K562 (cell line): Measurements from ENCODE around the gene MAP3K20. TPM values are rescaled to one million over a fixed set of nuclear protein-coding genes. Genes with fewer than 3 reads are reported as not detected.
A peak's percentile ranks its signal among the peaks of the same experiment; 100 is the strongest.

Source experiments
- ATAC-seq: fragments of 200-7000 bp; cut with Tn5 transposase; 3 replicates; pipeline ENCODE4 v1.9.1; 2020; ENCODE audit warnings: moderate library complexity
- BruUV-seq: library from RNA; stranded (reverse); fragments of 400-500 nt; replicated peaks from 2 replicates; lab custom pipeline; 2021; lab: Mats Ljungman, UMichigan
- CTCF ChIA-PET: fragments of 300-600 bp; formaldehyde crosslinking; extraction: SDS; loops from one replicate; lab custom pipeline; 2021; ENCODE audit warnings: low intra/inter-chr PET ratio; lab: Yijun Ruan, JAX
- POLR2A ChIA-PET: fragments of 300-600, 350-650 bp; sonication (Branson Sonifier 250); formaldehyde crosslinking; extraction: SDS; loops from one replicate; lab custom pipeline; 2021; ENCODE audit warnings: antibody characterized with exemption, inconsistent platforms; lab: Yijun Ruan, JAX
- DNase-seq, 4 experiments: peaks; one replicate each; pipeline versions ENCODE4 v3.0.0 to v3.0.0-alpha.2; 2011 to 2018; ENCODE audit warnings: low spot score in 3 of 4, mixed read lengths in 3 of 4; ENCODE audit errors: extremely low read depth in 1 of 4
- FAIRE-seq: peaks from 2 replicates; lab custom pipeline; 2011; peaks lifted over from hg19 to GRCh38; lab: Jason Lieb, UNC
- H2AFZ ChIP-seq: 2 replicates; pipeline ENCODE4 v1.6.0; 2011; ENCODE audit warnings: low read depth, low read length, control low read depth, inconsistent platforms
- H3K27ac ChIP-seq: fragments of 200-600 bp; 3 replicates; pipeline ENCODE4 v1.8.0; 2011; ENCODE audit warnings: low read depth, mild to moderate bottlenecking, control low read depth, inconsistent platforms, low read length, moderate library complexity, mixed read lengths; ENCODE audit errors: extremely low read depth
- H3K27me3 ChIP-seq, 2 experiments: fragments of 300-600 bp in 1 of 2; 2 replicates in 1 of 2; 3 replicates in 1 of 2; pipeline versions ENCODE4 v1.6.0 to v1.8.0; 2011; ENCODE audit warnings: inconsistent platforms in 2 of 2, low read length in 2 of 2, mild to moderate bottlenecking in 1 of 2, mixed read lengths in 1 of 2, moderate library complexity in 1 of 2; ENCODE audit not compliant: control insufficient read depth in 2 of 2, insufficient read depth in 2 of 2
- H3K36me3 ChIP-seq: fragments of 300-600 bp; 3 replicates; pipeline ENCODE4 v1.8.0; 2011; ENCODE audit warnings: mild to moderate bottlenecking, low read length, inconsistent platforms; ENCODE audit not compliant: control insufficient read depth, insufficient read depth
- H3K4me1 ChIP-seq, 2 experiments: fragments of 200-600 bp in 1 of 2; replicated peaks in 1 of 2; 2 replicates in 1 of 2; 3 replicates in 1 of 2; pipeline versions ENCODE4 v1.5.1 to v1.8.0; 2011; ENCODE audit warnings: inconsistent platforms in 2 of 2, low read length in 2 of 2, mild to moderate bottlenecking in 1 of 2, mixed read lengths in 1 of 2, moderate library complexity in 1 of 2; ENCODE audit not compliant: control insufficient read depth in 2 of 2, insufficient read depth in 2 of 2
- H3K4me2 ChIP-seq: 2 replicates; pipeline ENCODE4 v1.6.1; 2011; ENCODE audit warnings: low read length, control low read depth, inconsistent platforms, mixed read lengths; ENCODE audit not compliant: insufficient read depth
- H3K4me3 ChIP-seq: fragments of 200-600 bp; sonication (generic), shearing (Covaris generic); 2 replicates; pipeline ENCODE4 v1.5.1; 2016; ENCODE audit warnings: control low read depth, inconsistent platforms
- H3K79me2 ChIP-seq: fragments of 200-600 bp; 3 replicates; pipeline ENCODE4 v1.8.0; 2011; ENCODE audit warnings: low read length, inconsistent platforms; ENCODE audit not compliant: control insufficient read depth, insufficient read depth
- H3K9ac ChIP-seq, 2 experiments: 2 replicates each; pipeline versions ENCODE4 v1.6.0 to v1.6.1; 2011; ENCODE audit warnings: low read depth in 2 of 2, low read length in 2 of 2, control low read depth in 1 of 2, inconsistent platforms in 1 of 2, mild to moderate bottlenecking in 1 of 2, mixed read lengths in 1 of 2; ENCODE audit not compliant: insufficient read depth in 1 of 2
- H3K9me1 ChIP-seq: one replicate; pipeline ENCODE4 v1.6.0; 2011; ENCODE audit warnings: inconsistent platforms, mild to moderate bottlenecking, low read length, moderate library complexity; ENCODE audit not compliant: control insufficient read depth, insufficient read depth
- H3K9me3 ChIP-seq: replicated peaks from 2 replicates; pipeline ENCODE4 v1.5.1; 2011; ENCODE audit warnings: low read depth, low read length, inconsistent platforms; ENCODE audit not compliant: control insufficient read depth, insufficient read depth
- H4K20me1 ChIP-seq: replicated peaks from 2 replicates; pipeline ENCODE4 v1.6.1; 2011; ENCODE audit warnings: low read length, inconsistent platforms, mixed read lengths; ENCODE audit not compliant: control insufficient read depth, insufficient read depth
- CBFA2T2 ChIP-seq: fragments of 450-650 bp; conservative IDR thresholded peaks from 2 replicates; pipeline ENCODE4 v1.6.1; 2017; ENCODE audit warnings: mild to moderate bottlenecking
- CC2D1A ChIP-seq: fragments of 450-650 bp; IDR thresholded peaks from 2 replicates; pipeline ENCODE4 v1.6.1; 2017; ENCODE audit warnings: mild to moderate bottlenecking
- EGR1 ChIP-seq: fragments of 450-650 bp; conservative IDR thresholded peaks from 2 replicates; pipeline ENCODE4 v1.6.1; 2017; ENCODE audit warnings: mild to moderate bottlenecking
- JUND ChIP-seq, 2 experiments: IDR thresholded peaks; 2 replicates in 1 of 2; 3 replicates in 1 of 2; pipeline ENCODE4 v1.6.1; 2011; ENCODE audit warnings: borderline replicate concordance in 2 of 2, low read depth in 2 of 2, low read length in 2 of 2, improper control_type of control experiment in 1 of 2, missing biosample characterization in 1 of 2, missing genetic modification characterization in 1 of 2, missing genetic modification reagents in 1 of 2
- MTA2 ChIP-seq: fragments of 450-650 bp; IDR thresholded peaks from 2 replicates; pipeline ENCODE4 v1.6.1; 2016; ENCODE audit warnings: low read depth
- SAP30 ChIP-seq: fragments of 200-600 bp; sonication (generic); IDR thresholded peaks from 2 replicates; pipeline ENCODE4 v1.6.1; 2012; ENCODE audit warnings: borderline replicate concordance, low read depth, mild to moderate bottlenecking, moderate library complexity, low read length, control low read depth, inconsistent platforms; ENCODE audit not compliant: insufficient read depth, poor library complexity, severe bottlenecking
- ZFP30 ChIP-seq: fragments of 250-450 bp; sonication (Bioruptor Pico); IDR thresholded peaks from 2 replicates; pipeline ENCODE4 v1.8.0; 2022; ENCODE audit warnings: moderate library complexity, mild to moderate bottlenecking, inconsistent platforms, borderline replicate concordance
- ZNF551 ChIP-seq: fragments of 250-450 bp; sonication (Bioruptor Pico); IDR thresholded peaks from 2 replicates; pipeline ENCODE4 v1.5.0; 2021; ENCODE audit warnings: mild to moderate bottlenecking, moderate library complexity
- ZNF584 ChIP-seq: fragments of 200-800 bp; sonication (Bioruptor generic); IDR thresholded peaks from 2 replicates; pipeline ENCODE4 v1.6.1; 2016; ENCODE audit warnings: low read depth, mild to moderate bottlenecking, missing genetic modification characterization, missing compliant biosample characterization
- WGBS: fragments of 100-300 bp; shearing (Covaris generic); methylation state at CpG from one replicate; pipeline ENCODE4 v1.1.6; 2016; ENCODE audit warnings: low coverage, mixed read lengths; ENCODE audit not compliant: insufficient coverage; ENCODE audit errors: missing lambda C conversion rate; 5-methylcytosine and 5-hydroxymethylcytosine counted together
- in situ Hi-C: fragments of 300-500 bp; cut with MboI; formaldehyde crosslinking; loops from 4 replicates; pipeline ENCODE4 v1.15.0; 2018; ENCODE audit warnings: inconsistent platforms, mixed read lengths
- intact Hi-C: fragments of 100-400 bp; cut with micrococcal nuclease; formaldehyde crosslinking; loops from 2 replicates; pipeline ENCODE4 v1.14.2; 2022
- polyA plus RNA-seq, 8 experiments: library from polyadenylated mRNA; depleted of rRNA in 4 of 8; stranded (reverse) in 5 of 8; unstranded in 3 of 8; fragments of >200 nt; fragmentation: Nextera tagmentation in 2 of 8; fragmentation: Illumina TruSeq in 1 of 8; extraction: Ambion mirVana in 2 of 8; extraction: Trizol in 1 of 8; gene quantifications; 2 replicates each; pipeline versions ENCODE4 v1.2.1 to v1.2.3, GENCODE V29; 2011 to 2014; ENCODE audit warnings: inconsistent platforms in 1 of 8, missing spikeins in 1 of 8
- total RNA-seq, 7 experiments: library from RNA; depleted of rRNA in 6 of 7; stranded (reverse); fragments of >200 nt in 6 of 7; fragmentation: Illumina TruSeq in 2 of 7; extraction: Trizol in 2 of 7; gene quantifications; 2 replicates each; pipeline versions ENCODE4 v1.2.1 to v1.2.3, GENCODE V29; 2011 to 2021; ENCODE audit warnings: low replicate concordance in 1 of 7
- TF ChIP-seq, protein P1 (sequence below): sonication (generic); formaldehyde crosslinking; IDR thresholded peaks from 2 replicates; pipeline ENCODE4 v1.8.1; 2023; ENCODE audit warnings: mild to moderate bottlenecking, missing genetic modification reagents
- TF ChIP-seq, protein P2 (sequence below): fragments of 250-450 bp; sonication (Bioruptor Pico); IDR thresholded peaks from 2 replicates; pipeline ENCODE4 v1.8.0; 2022; ENCODE audit warnings: moderate library complexity, mild to moderate bottlenecking, inconsistent platforms

Gene MAP3K20
- total and polyA plus RNA-seq, 9 of the 15 experiments (the other 6 are each of a cell fraction or from before 2014, with no cell fraction given): 9.8 to 34.2 (median 27.3) TPM

DNA sequence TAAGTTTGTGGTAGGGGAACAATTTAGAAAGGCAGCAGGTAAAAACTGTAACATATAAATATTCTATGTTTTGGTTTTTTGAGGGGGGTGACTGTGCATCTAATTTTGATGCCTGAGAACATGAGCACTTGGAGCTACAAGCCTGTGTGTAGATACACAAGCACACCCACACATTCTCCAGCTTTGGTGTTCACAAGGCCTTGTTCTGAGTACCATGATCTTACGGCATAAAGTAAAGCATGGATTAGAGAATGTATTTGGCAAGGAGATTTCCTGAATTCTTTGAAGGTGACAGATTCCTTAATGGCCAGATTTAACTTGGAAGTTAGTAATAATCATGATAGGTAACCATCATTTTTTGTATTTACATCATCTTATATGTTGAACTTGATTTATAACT is 42.7 kb downstream of the MAP3K20 start (continued):
- TF ChIP-seq JUND (IDR thresholded peaks at IDR 0.05; ENCODE audit: borderline replicate concordance, low read depth, low read length) (no peak), JUND (tag; IDR thresholded peaks at IDR 0.05; ENCODE audit: borderline replicate concordance, low read depth, low read length) (no peak)
- TF ChIP-seq, protein P1, sequence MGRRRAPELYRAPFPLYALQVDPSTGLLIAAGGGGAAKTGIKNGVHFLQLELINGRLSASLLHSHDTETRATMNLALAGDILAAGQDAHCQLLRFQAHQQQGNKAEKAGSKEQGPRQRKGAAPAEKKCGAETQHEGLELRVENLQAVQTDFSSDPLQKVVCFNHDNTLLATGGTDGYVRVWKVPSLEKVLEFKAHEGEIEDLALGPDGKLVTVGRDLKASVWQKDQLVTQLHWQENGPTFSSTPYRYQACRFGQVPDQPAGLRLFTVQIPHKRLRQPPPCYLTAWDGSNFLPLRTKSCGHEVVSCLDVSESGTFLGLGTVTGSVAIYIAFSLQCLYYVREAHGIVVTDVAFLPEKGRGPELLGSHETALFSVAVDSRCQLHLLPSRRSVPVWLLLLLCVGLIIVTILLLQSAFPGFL (CRISPR knock-in tag): no peak

DNA sequence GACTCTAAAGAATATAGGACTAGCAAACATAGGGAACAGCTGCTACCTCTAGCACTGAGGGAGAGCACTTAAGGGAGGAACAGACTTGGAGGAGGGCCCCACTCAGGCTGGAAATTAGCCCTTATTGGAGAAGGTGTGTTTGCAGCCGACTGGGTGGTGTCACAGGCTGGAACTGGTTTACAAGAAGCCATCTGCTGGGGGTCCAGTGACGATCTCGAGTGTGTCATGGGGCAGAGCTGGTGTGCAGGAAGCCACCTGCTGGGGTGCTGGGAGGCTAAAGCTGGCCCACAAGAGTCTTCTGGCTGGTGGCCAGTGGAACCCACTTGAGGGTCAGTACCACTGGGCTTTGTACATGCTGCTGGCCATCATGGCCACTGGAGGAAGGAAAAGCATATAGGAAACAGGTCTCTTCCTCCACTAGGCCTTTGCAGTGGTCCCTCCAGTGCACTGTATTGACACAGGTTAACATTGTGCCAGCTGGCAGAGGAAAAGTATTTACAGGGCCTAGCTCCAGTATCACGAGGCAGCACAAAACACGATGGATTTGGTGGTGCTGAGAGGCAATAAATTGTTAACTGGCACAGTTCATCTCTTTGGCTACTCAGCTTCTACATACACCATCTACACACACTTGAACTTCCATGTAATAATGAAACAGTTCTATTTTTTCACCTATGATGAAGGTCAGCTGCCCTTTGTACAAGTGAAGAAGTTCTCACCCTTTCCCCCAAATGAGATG is 43.6 kb downstream of the MAP3K20 start:
- Histone ChIP-seq H3K9ac (peak overlapping the region in 1 of 2 experiments; percentile 55; a peak in 2 of 4 replicates), H3K4me2 (no peak overlapping the region), H3K27ac (no peak overlapping the region), H2AFZ (no peak overlapping the region), H3K36me3 (no peaks in the 10 kb centered on the region; the same call in 2 of the 3 replicates), H3K4me1 (no peaks in the 10 kb centered on the region), H3K9me3 (no peaks in the 10 kb centered on the region), H3K79me2 (peaks cover 36% of the 10 kb centered on the region), H3K4me3 (no peak overlapping the region), H3K9me1 (peaks cover 5% of the 10 kb centered on the region), H3K27me3 (no peaks in the 10 kb centered on the region), H4K20me1 (no peaks in the 10 kb centered on the region)
- ChIA-PET POLR2A (interaction anchor here (0.5 to 0.7 kb wide), 3 partner anchors 27 to 85 kb away, joined by 3 read pairs; no protein-coding TSS in a partner anchor), CTCF (no interaction called here)
- no peak for DNase-seq
- TF ChIP-seq MTA2: no peak
- TF ChIP-seq CC2D1A: no peak
- TF ChIP-seq EGR1: no peak
- no peak for TF ChIP-seq ZFP30 (CRISPR knock-in tag)
- TF ChIP-seq ZNF551: no peak
- no peak for TF ChIP-seq SAP30
- no peak for TF ChIP-seq CBFA2T2
- TF ChIP-seq, protein P2, sequence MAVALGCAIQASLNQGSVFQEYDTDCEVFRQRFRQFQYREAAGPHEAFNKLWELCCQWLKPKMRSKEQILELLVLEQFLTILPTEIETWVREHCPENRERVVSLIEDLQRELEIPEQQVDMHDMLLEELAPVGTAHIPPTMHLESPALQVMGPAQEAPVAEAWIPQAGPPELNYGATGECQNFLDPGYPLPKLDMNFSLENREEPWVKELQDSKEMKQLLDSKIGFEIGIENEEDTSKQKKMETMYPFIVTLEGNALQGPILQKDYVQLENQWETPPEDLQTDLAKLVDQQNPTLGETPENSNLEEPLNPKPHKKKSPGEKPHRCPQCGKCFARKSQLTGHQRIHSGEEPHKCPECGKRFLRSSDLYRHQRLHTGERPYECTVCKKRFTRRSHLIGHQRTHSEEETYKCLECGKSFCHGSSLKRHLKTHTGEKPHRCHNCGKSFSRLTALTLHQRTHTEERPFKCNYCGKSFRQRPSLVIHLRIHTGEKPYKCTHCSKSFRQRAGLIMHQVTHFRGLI (CRISPR knock-in tag): no peak
- TF ChIP-seq ZNF584 (CRISPR knock-in tag): no peak
- no TSS peak for BruUV-seq
- in situ Hi-C loops: no loop called here
- intact Hi-C loops: no loop called here
- WGBS: 59% methylated on average over 5 of the region's 5 CpGs
- no peak for FAIRE-seq
- ATAC-seq: peak; percentile 63
